ENCODE results near the gene ARHGEF5.

DNA sequence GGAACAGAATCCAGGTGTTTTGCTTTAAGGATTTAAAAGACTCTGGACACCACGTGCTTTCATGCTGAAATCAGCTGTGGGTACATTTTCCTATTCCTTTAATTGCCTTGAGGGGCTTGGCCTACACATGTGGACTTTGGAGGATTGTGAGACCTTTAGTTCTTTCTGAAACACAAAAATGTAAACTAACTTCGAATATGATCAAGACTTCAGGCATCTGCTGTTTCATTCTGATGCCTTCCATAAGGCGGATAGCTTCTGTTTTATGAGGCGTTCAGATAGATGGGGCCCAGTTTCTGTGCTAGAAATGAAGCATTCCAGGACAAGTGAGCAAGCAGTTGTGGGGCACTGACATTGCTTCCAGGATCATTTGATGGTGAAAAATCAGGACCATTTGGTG is 49.7 kb downstream of the ARHGEF5 start:
- no peak for TF ChIP-seq ZFP30 (CRISPR knock-in tag; IDR thresholded peaks at IDR 0.05; ENCODE audit: borderline replicate concordance)
- TF ChIP-seq, protein P1, sequence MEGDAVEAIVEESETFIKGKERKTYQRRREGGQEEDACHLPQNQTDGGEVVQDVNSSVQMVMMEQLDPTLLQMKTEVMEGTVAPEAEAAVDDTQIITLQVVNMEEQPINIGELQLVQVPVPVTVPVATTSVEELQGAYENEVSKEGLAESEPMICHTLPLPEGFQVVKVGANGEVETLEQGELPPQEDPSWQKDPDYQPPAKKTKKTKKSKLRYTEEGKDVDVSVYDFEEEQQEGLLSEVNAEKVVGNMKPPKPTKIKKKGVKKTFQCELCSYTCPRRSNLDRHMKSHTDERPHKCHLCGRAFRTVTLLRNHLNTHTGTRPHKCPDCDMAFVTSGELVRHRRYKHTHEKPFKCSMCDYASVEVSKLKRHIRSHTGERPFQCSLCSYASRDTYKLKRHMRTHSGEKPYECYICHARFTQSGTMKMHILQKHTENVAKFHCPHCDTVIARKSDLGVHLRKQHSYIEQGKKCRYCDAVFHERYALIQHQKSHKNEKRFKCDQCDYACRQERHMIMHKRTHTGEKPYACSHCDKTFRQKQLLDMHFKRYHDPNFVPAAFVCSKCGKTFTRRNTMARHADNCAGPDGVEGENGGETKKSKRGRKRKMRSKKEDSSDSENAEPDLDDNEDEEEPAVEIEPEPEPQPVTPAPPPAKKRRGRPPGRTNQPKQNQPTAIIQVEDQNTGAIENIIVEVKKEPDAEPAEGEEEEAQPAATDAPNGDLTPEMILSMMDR (IDR thresholded peaks at IDR 0.05 in 2 of 3, conservative IDR thresholded peaks at IDR 0.05 in 1 of 3; ENCODE audit: insufficient read depth in 2 of 3, low read depth in 1 of 3, low read length in 3 of 3): no peak
- TF ChIP-seq ZNF274 (IDR thresholded peaks at IDR 0.05; ENCODE audit: borderline replicate concordance, low read depth, low read length): no peak
